Activated CD4-positive, alpha-beta T cell treated with anti-CD3 and anti-CD28 coated beads, Interleukin-2, amount 50 U/mL, for 48 hours (primary cell): ENCODE results near the gene KCNJ10.
A peak's percentile ranks its signal among the peaks of the same experiment; 100 is the strongest.
"Not testable (repeated sequence)": the region's sequence is repeated elsewhere in the genome, so short reads cannot be mapped to it uniquely, and the experiment has no call there.

Source experiments
- DNase-seq, 2 experiments: peaks; one replicate each; pipeline ENCODE4 v3.0.0-alpha.2; 2020

KCNJ10 gene

GRCh38 chr1:160069460-160070231 is at the start of gene KCNJ10:
KCNJ10 (minus strand) TSS chr1:160070160; CDS start chr1:160042532, 27,628 bp downstream.
- no peak for DNase-seq

DNA sequence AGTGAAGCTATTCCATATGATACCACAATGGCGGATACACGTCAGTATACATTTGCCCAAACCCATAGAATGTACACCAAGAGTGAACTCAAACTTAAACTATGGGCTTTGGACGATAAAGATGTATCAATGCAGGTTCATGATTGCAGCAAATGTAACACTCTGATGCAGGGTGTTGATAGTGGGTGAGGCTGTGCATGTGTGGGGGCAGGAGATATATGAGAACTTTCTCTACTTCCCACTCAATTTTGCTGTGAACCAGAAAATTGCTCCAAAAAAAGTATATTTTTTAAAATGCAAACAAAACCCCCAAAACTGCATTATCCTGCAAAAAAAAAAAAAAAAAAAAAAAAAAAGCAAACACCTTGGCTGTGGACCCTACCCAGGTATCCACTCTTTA is 49.0 kb upstream of the KCNJ10 start:
- DNase-seq: no peak

DNA sequence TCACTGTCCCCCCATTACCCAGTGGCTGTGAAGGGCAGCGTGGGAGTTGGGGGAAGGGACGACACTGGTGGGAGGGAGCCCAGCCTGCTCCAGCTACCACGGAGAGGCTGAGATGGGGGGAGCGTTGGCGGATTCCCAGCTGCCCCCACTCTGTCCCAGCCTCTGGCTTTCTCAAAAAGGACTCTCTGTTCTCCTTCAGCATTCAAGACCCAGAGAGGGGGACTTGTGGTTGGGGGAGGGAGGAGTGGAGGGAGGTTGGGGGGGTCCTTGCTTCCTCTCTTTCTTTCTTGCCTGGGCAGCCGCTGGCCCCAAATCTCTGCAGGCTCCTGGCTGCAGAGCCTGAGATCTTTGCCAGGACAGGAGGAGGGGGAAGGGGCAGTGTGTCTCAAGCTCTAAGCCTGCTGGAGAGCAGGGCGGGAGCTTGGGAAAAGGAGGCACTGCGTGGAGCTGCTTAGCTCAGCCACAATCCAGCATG is 47.8 kb upstream of the KCNJ10 start:
- DNase-seq: no peak

- DNase-seq: no peak
Measured at GRCh38 chr1:160117300-160117699, 47.3 kb upstream of the KCNJ10 start.

DNA sequence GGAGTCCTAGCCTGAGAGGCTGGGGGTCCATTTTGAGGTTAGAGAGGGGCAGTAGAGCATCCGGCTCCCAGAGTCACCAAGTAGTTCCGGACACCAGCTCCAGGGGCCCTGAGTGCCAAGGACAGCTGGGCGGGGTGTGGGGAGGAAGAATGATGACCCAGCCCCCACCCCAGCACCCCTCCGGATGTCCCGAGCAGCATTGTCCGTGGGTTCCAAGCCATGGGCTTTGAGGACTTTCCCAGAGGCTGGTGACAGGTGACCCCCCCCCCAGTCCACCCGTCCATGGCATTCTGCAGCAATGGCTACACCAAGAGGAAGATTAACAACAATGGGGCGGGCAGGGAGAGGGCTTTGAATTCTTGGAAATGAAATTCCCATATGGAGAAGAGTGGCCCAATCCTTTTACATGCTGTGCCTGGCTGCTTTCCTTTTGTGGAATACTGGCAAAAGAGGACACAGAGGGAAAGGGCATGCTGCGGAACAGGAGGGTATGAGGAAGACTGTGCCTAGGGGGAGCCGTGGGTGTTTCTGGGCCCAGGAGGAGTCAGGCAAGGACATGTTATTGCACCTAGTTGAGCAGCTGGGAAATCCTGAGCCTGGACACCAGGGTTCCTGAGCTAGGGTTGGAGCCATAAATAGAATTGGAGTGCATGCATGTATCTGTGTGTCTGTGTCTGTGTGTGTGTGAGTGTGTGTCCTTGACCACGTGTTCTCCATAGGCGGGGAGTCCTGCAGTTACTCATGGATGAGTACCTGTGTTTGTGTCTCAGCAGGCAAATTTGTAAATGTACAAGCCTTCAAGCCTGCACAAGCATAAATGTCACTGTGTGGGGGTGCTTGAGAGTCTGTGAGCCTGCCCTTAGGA is 46.6 kb upstream of the KCNJ10 start:
- no peak for DNase-seq

GRCh38 chr1:160115545-160116282 is 45.8 kb upstream of the KCNJ10 start, which contains the start of gene ATP1A2:
ATP1A2 (plus strand) TSS chr1:160115759; CDS start chr1:160115862, 103 bp downstream.
- DNase-seq: no peak

GRCh38 chr1:160114085-160114484 is 44.1 kb upstream of the KCNJ10 start:
- no peak for DNase-seq

DNA sequence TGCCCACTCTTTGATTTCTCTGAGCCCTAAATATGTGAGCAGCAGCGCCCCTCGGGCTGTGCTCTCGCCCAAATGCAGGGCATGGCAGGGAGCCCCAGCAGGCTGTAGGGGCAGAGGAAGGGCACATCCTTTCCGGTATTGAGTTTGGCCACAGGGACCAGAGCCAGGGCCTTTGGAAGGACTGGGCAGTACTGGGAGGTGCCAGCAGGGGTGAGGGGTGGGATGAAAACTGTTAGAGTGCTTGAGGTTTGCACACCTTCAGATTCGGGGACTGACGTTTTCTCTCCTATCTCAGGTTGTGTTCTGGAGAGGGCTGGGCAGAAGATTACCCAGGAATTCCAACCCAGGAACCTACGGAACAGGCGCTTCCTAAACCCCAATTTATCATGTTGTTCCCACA is 43.4 kb upstream of the KCNJ10 start:
- DNase-seq: no peak

DNA sequence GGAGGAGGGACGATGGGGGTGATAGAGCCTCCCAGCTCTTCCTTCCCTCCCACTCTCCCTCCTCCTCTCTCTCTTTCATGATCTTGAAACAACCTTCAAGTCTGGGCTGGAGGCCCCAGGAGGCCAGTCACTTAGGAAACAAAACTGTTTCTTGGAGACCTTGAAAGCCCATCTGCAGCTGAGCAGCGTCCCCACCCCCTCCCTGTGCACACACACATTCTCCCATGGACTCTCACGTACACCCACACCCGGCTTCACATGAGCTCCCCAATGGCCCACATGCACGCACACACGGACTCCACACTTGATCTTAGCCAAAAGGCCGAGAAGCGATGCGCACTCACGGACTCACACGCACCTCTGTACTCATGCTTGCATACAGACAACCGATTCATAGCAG is 42.4 kb upstream of the KCNJ10 start:
- DNase-seq: no peak

- not testable (repeated sequence) for DNase-seq
Measured at GRCh38 chr1:160111462-160111861, 41.5 kb upstream of the KCNJ10 start.

DNA sequence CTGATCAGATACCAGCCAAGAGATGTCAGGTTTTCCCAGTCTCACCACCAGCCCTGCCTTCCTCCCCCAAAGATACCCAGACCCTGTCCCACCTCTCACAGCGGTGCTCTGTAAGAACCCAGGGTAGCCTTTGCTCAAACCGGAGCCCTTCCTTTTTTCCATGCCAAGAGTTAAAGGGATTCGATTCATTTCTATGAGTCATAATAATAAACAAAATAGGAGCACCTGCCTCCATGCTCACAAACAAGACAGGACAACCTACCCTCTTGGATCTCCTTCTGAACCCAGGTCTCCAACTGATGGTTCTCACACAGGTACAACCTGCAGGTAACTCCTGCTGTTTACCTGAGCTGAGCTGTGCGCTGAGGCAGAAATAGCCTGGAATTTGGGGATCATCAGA is 39.7 kb upstream of the KCNJ10 start:
- no peak for DNase-seq

DNA sequence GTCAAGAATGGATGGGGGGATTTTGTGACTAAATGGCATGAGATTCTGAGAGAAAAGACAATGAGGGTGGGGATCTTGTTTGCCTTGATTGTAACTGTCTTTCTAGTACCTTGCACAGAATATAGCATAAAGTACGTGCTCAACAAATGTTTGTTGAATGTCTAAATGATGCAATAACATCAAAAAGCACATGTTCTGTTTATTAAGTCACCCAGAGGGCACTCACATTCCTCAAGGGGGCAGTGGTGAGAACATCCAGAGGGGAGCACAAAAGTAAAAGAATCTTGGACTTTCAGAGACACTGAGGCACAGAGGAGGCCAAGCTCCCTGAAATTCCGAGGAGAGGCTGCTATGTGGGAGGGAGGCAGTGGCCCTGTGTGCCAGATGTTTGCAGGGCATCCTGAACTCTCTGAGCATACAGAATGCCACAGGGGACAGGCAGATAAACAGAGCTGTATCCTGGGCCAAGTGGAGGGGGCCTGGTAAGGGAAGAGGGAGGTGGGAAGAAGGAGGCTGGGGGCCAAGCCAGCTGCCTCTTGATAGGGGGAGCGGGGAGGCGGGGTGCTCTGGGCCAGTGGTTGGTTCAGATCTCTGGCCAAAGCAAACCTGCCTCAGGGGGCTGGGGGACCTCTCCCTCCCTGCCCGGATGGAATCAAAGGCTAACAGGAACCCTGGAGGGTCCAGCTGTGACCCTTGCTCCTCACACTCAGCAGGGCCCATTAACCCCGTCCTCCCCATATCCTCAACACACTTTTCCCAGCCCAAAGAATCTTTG is 39.1 kb upstream of the KCNJ10 start:
- DNase-seq: peak; percentile 37 to 47

- no peak for DNase-seq
Measured at GRCh38 chr1:160107512-160107911, 37.6 kb upstream of the KCNJ10 start.

GRCh38 chr1:160105155-160105554 is 35.2 kb upstream of the KCNJ10 start:
- DNase-seq: no peak

DNA sequence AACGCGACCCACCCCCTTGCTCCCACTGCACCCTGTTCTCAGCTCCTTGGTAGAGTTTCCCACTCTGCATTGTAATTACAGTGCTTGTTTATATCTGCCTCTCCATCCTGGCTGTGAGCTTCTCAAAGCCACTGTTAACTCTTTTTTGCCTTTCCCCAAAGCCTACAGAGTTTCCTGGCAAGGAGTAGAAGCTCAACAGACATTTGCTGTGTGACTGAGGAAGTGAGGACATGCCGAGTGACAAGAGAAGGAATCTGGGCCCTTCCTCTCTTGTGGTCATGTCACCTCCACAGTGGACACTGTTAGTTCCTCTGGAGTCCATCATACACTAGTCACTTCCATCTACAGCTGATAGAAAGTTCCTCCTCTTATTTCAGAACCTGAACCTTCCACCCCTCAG is 34.5 kb upstream of the KCNJ10 start:
- DNase-seq: no peak

DNA sequence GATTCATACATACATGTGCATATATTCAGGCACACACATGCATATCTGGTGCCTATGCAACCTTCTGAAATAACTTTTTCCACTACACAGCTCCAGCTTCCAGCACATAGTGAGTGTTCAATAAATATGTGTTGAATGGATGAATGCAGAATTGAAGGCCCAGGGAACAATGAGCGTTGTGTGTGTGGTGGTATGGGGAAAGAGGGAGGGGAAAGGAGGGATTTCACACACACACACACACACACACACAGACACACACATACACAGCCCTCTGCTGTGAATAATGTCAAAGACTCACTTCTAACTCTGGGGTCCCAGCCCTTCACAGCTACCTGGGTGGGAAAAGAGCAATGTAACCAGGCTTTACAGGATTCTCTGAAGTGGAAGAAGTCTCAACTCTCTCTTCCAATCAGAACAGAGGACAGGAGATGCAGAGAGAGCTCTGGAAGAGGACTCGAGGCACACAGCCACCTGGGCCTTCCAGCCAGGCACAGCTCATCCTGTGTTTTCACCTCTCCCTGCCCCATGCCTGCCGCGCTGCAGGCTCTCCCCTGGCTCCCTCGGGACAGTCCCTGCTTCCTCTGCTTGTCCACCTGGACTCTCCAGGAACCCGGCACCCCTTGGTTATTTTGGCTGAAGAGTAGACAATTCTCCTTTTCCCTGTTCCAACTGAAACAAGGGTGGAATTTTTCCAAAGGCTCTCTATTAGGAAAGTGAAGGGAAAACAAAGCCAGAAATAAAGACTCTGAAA is 33.9 kb upstream of the KCNJ10 start:
- DNase-seq: no peak

DNA sequence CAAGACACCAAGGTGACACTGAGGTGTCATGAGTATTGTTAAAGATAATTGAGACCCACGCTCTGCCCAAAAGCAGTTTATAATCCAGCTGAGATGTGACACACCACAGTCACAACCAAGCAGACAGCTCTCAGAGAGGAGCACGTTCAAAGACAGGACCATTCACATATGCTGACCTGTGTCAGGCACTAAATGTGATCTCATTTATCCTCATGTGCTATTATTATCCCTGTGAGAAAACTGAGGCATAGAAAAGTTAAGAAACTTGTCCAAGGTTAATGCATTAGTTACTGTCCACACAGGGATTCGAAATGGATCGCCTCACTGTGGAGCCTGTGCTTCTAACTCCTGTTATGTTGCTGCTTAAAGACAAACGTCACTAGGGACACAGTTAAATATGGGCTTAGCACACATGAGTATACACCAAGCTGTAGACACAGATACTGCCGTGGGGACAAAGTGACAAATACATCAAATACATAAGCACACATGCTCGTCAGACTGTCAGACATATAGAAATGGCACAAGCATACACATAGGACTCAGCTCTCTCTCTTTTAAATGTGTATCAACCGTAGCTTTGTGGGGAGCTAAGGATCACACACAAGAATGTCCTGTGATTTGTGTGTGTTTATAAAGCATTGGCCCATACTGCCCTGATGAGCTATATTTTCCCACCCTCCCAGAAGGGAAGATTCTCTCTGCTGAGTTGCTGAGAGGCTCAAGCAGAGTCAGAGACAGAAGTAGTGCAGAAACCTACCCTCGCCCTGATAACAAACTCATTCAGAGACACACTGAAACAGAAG is 32.0 kb upstream of the KCNJ10 start:
- no peak for DNase-seq

DNA sequence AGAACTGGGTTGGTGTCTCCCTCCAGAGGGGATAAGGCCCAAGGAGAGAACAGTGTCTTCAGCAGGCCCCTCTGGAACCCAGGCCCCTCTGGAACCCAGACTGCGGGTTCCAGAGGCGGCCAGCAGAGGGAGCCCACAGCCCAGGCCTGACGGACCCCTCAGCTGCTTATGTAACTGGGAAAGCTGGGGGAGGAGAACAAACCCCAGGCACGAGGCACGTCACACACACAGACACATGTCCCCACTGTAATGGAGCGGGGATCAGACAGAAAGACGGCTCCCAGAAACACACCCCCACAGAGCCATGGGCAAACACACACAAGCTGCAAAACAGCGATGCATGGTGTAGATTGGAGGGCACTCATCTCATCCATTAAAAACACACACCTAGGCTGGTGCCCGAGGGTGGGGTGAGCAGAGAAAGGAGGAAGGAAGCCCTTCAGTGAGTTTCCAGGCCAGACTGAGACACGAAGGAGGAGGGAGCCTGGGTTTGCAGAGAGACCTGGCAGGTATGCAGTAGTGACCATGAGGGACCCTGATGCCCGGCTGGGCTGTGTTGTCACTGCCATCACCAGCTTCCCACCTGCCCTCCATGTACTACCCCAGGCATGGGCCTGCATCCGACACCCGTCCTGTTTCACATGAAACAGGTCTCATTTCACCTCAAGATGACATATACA is 31.2 kb upstream of the KCNJ10 start:
- peak; percentile 76 to 83 for DNase-seq

DNA sequence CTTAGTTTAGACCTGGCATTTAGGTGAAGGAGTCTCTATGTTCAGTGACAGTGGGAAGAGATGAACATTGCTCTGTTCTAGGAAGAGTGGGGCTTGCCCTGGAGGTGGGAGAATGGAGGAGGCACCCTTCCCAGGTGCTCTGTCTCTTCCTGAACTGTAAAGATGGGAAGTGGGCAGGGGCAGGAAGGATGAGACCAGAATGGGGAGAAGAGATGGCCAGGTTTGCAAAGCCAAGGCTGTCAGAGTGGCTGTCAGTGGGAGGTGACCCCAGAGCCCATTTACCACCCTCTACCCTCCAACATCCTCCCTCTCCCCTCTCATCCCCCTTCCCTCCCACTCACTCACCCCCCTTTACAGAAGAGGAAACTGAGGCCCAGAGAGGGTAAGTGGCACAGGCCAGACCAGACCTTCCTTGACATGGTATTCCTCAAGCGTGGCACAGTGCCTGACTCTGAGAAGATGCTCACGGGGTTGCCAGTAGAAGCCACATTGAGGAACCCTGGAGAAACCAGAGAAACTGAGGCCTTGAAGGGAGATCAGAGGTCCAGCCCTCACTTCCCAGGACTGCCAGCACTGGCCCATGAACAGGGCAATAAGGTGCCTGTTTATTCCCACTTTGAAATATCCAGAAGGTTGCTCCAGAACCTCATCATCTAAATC is 29.9 kb upstream of the KCNJ10 start:
- no peak for DNase-seq
